AG08396 (cell line): Measurements from ENCODE around the gene NPC2.
"Not testable (repeated sequence)": the region's sequence is repeated elsewhere in the genome, so short reads cannot be mapped to it uniquely, and the experiment has no call there.

Source experiments
- DNase-seq: peaks from one replicate; pipeline ENCODE4 v3.0.0; 2012; ENCODE audit warnings: low spot score, mixed read lengths

NPC2 gene

DNA sequence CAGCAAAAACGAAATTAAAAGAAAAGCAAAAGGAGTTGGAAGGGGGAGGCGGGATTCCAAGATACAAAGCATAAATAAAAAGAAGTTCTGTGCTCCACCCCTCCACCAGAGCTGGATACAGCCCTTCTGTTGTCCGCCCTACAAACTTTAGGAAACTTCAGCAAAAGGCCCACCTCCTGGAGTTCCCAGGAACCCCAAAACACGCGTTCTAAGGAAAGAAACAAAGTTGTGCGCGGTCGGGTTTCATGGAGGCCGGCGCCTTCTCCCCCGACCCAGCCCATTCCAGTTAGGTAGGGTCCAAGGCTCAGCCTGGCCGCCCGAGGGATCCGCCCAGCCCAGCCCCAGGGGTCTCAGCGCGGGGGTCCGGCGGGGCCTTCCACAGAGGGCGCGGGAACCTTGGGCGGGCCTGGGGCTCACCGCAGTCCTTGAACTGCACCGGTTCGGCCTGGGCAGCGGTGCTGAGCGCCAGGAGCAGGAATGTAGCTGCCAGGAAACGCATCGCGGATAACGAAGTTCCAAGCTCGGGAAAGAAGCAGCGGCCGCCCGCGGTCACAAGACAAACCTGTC lies at the start of gene NPC2:
TSS of gene NPC2 (minus strand) at position 530 of the 567 bp plus-strand sequence. CDS start at position 499, 31 bp downstream.
- no peak for DNase-seq

- DNase-seq = no peak
These were observed 49.1 kb upstream of the NPC2 start for GRCh38 chr14:74542056-74542685.

DNA sequence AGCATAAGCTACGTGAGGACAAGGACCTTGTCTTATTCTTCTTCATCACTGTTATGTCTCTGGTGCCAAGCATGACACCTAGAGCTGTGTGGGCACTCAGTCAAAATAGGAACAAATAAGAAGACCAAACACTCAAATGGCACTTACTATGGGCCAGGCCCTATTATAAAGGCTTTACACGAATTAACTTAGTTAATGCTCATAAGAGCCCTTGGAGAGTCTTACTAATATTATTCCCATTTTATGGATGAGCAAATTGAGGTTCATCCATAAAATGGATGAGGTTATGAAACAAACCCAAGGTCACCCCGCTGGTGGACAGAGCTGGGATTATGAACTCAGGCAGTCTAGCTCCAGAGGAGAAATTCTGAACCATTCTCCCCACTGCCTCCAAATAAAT lies 48.1 kb upstream of the NPC2 start:
- no peak for DNase-seq

- no peak for DNase-seq
These were observed 46.4 kb upstream of the NPC2 start for GRCh38 chr14:74539503-74539902.

GRCh38 chr14:74538411-74539391 lies 45.6 kb upstream of the NPC2 start:
- no peak for DNase-seq

DNA sequence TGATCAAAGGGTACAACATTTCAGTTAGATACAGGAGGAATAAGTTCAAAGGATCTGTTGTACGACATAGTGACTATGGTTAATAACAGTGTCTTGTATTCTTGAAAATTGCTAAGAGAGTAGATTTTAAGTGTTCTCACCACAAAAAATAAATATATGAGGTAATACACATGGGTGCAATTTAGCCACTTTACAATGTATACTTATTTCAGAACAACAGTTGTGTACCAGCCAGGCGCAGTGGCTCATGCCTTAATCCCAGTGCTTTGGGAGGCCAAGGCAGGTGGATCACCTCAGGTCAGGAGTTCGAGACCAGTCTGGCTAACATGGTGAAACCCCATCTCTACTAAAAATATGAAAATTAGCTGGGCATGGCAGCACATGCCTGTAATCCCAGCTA lies 43.2 kb upstream of the NPC2 start:
- not testable (repeated sequence) for DNase-seq

GRCh38 chr14:74535756-74536325 lies 42.7 kb upstream of the NPC2 start:
- DNase-seq = no peak

GRCh38 chr14:74533576-74533975 lies 40.5 kb upstream of the NPC2 start:
- DNase-seq = no peak

GRCh38 chr14:74532246-74532645 lies 39.1 kb upstream of the NPC2 start:
- no peak for DNase-seq

DNA sequence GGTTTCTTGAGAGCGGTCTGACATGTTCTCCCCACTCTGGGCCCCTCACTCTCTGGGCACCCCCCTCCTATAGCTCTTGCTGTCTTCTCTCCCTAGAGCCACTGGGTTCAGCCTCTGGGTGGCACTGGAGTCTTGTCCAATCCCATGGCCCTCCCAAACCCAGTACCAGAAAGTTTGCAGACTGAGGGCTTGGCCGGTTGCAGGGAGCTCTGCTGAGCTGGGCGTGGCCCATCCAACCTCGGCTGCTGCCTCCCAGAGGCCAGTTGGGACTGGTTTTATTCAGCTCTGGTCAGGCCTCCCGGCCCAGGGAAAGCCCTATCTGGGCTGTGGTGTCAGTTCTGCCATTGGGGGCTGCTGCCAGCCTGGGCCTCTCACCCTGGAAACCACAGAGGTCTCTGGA lies 38.4 kb upstream of the NPC2 start:
- DNase-seq = peak; percentile 68

DNA sequence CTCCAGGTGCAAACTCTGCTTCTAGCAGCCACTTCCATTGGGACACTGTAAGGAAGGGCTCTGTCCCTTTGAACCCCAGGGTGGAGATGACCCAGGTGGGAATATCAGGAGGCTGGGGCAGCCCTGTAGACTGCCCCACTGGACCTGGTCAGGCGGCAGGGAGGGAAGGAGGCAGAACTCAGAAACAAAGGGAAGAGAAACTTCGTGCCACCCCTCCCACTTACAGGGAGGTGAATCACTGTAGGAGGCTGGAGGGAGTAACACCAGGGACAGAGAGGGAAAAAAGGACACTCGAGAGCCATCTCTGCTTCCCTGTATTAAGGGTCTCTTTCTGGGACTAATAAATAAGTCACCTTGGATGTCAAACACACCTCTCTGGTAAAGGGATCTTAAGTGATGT lies 37.9 kb upstream of the NPC2 start:
- no peak for DNase-seq

- DNase-seq = no peak
These were observed 35.8 kb upstream of the NPC2 start for GRCh38 chr14:74528886-74529285.

DNA sequence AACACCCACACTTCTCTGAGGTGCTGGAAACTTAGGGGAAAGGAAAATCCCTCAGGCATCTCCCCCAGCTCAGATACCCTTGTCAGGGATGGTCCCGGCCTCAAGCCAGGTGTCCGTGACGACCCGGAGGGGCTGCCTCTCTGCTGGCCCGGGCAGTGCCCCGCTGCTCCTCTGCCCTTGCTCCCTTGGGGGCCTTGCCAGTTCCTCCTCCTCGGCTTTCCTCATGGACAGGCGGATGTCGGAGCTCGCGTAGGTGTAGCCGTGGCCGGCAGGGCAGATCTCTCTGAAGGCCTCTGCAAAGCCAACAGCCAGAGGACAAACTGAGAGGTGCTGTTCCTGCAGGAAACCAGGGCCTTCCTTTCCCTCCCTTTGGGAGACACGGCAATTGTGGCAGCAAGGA lies 35.3 kb upstream of the NPC2 start:
- DNase-seq = no peak

GRCh38 chr14:74527736-74528280 lies 34.7 kb upstream of the NPC2 start:
- no peak for DNase-seq

- DNase-seq = no peak
These were observed 33.9 kb upstream of the NPC2 start for GRCh38 chr14:74526854-74527585.

GRCh38 chr14:74525361-74525851 lies 32.3 kb upstream of the NPC2 start:
- DNase-seq = no peak

- no peak for DNase-seq
These were observed 31.7 kb upstream of the NPC2 start for GRCh38 chr14:74524812-74525135.

- peak; percentile 62 for DNase-seq
These were observed 31.1 kb upstream of the NPC2 start for GRCh38 chr14:74524076-74524811.

DNA sequence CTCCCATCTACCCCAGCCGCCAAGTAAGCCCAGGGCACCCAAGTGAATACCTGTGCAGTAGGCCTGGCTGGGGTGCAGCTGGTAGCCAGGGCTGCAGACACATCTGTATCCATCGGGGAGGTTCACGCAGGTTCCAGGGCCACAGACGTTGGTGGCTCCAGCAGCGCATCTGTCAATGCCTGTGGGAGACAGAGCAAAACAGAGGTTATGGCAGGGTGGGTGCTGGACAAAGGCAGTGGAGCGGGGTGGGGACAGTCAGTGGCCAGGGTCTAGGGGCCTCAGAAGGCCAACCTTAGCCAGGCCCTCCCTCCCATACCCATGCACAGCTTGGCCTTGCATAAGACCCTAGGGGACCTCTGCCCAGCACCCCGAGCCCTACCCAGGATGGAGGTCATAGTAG lies 29.6 kb upstream of the NPC2 start:
- no peak for DNase-seq

GRCh38 chr14:74521756-74522155 lies 28.7 kb upstream of the NPC2 start:
- no peak for DNase-seq
